ENCODE results near the gene HOXD3. TPM values are rescaled to one million over a fixed set of nuclear protein-coding genes. Genes with fewer than 3 reads are reported as not detected.

The HOXD3 gene
- polyA plus RNA-seq, 1 donor, result 3.9 TPM

DNA sequence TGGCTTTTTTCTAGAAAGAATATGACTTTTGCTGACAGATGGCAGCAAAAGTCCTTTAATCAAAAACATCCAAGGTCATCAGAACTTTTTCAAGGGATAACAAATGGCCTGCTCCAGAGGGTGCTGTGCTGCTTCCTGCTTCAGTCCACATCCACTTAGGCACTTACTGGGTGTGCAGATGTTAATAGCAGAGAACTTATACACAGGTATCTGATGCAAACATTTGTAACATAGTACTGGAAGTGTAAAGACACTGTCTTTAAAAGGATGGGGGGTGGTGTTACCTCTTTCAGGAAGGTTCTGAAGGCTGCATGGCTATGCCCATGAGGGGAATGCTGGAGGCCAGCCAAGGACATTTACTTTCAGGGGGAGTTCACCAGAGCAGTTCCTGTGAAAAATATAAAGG lies 22.1 kb upstream of the HOXD3 start:
- Histone ChIP-seq H3K27ac (ENCODE audit: low read length) (peak overlapping the region; percentile 56), H3K9me3 (ENCODE audit: control insufficient read depth, low read depth, low read length) (peaks cover 3% of the 10 kb centered on the region), H3K4me1 (ENCODE audit: control insufficient read depth, insufficient read depth, low read length) (peaks cover 2% of the 10 kb centered on the region), H3K36me3 (ENCODE audit: control insufficient read depth, insufficient read depth, low read length) (no peaks in the 10 kb centered on the region), H3K27me3 (ENCODE audit: control insufficient read depth, insufficient read depth, low read length) (peaks cover 95% of the 10 kb centered on the region), H3K4me3 (ENCODE audit: low read length) (no peak overlapping the region)
- DNase-seq, result no peak

DNA sequence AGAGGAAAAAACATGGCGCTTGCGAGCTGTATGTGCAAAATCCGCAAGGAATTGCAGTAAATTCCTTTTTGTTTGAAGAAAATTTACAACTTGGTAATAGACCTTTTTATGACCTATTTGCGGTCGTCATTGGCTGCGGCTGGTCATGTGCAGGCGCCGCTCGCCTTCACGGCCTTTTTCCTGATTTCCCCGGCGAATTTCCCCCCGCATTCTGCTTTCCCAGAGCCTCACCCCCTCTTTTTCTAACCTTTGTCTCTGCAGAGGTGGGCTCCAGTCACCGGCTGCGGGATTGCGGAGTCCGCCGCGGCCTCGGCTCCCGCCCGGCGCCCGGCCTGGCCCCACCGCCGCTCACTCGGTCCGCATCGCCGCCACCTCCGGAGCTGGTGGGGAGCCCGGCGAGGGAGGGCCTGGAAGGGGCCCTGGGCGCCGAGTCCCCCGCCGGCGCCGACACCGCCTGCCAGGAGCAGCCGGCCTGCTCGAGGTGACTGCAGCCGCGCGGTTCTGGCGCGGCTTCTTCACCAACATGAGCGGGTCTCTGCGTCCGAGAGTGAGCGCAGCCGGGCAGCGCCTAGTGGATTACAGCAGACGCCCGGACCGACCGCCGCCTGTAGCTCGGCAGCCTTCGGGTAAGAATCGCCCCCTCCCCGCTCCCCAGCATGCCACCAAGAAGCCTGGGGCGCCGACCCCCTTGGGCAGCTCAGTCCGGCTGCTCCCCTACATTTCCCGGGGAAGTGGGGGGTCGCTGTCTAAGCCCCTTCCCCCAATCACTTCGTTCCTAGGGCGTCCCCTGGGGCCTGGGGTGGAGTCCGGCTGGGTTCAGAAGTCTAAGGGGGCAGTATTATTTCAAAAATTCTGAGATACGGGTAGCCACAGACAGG lies 20.5 kb upstream of the HOXD3 start:
- Histone ChIP-seq H3K4me3 (ENCODE audit: low read length) (peak overlapping the region; percentile 55), H3K9me3 (ENCODE audit: control insufficient read depth, low read depth, low read length) (peaks cover 6% of the 10 kb centered on the region), H3K27ac (ENCODE audit: low read length) (peak overlapping the region; percentile 56), H3K36me3 (ENCODE audit: control insufficient read depth, insufficient read depth, low read length) (no peaks in the 10 kb centered on the region), H3K4me1 (ENCODE audit: control insufficient read depth, insufficient read depth, low read length) (peaks cover 5% of the 10 kb centered on the region), H3K27me3 (ENCODE audit: control insufficient read depth, insufficient read depth, low read length) (peaks cover 93% of the 10 kb centered on the region)
- WGBS (ENCODE audit: insufficient coverage, low lambda C conversion rate), result no CpG with 5 or more reads among the region's 71 CpGs
- DNase-seq, result peak in 1 of 2 donors; percentile 54

GRCh38 chr2:176137252-176137580 lies 19.9 kb upstream of the HOXD3 start:
- Histone ChIP-seq H3K4me3 (ENCODE audit: low read length) (peak overlapping the region; percentile 55), H3K27ac (ENCODE audit: low read length) (peak overlapping the region; percentile 55)
- WGBS (ENCODE audit: insufficient coverage, low lambda C conversion rate), result no CpG with 5 or more reads among the region's 2 CpGs

GRCh38 chr2:176137906-176138305 lies 19.2 kb upstream of the HOXD3 start:
- Histone ChIP-seq H3K27ac (ENCODE audit: low read length) (peak overlapping the region; percentile 55), H3K27me3 (ENCODE audit: control insufficient read depth, insufficient read depth, low read length) (peaks cover 84% of the 10 kb centered on the region), H3K36me3 (ENCODE audit: control insufficient read depth, insufficient read depth, low read length) (no peaks in the 10 kb centered on the region), H3K4me1 (ENCODE audit: control insufficient read depth, insufficient read depth, low read length) (peaks cover 3% of the 10 kb centered on the region), H3K9me3 (ENCODE audit: control insufficient read depth, low read depth, low read length) (peaks cover 6% of the 10 kb centered on the region), H3K4me3 (ENCODE audit: low read length) (peak overlapping the region; percentile 55)
- no peak for DNase-seq
- no CpG with 5 or more reads among the region's 8 CpGs for WGBS (ENCODE audit: insufficient coverage, low lambda C conversion rate)

More at GRCh38 chr2:176137252-176137580, 19.9 kb upstream of the HOXD3 start:
- peaks cover 6% of the 10 kb centered on the region for H3K9me3 ChIP-seq (ENCODE audit: control insufficient read depth, low read depth, low read length)
- DNase-seq, result no peak
- no peaks in the 10 kb centered on the region for H3K36me3 ChIP-seq (ENCODE audit: control insufficient read depth, insufficient read depth, low read length)
- H3K4me1 ChIP-seq (ENCODE audit: control insufficient read depth, insufficient read depth, low read length), result peaks cover 5% of the 10 kb centered on the region
- peaks cover 88% of the 10 kb centered on the region for H3K27me3 ChIP-seq (ENCODE audit: control insufficient read depth, insufficient read depth, low read length)

DNA sequence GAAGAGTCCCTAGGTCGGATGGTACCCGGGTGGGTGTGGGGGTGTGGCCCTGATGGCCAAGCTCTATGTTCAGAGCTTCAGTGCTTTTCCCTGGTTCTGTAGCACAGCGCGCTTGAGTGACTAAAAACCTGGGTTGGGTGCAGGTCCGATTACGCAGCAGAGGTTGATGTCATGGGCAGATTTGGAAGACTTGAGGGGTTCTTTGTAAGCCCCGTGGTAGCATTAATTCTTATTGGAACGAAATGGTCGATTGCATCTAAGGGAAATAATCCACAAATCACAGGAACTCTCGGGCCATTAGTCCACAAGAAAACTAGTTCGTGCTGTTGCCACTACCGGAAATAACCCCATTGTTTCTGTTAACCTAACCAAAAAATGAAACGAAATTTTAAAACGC lies 18.6 kb upstream of the HOXD3 start:
- 0% methylated on average over 1 of the region's 14 CpGs for WGBS (ENCODE audit: insufficient coverage, low lambda C conversion rate)
- H3K27ac ChIP-seq (ENCODE audit: low read length), result peak overlapping the region; percentile 55
- no peaks in the 10 kb centered on the region for H3K36me3 ChIP-seq (ENCODE audit: control insufficient read depth, insufficient read depth, low read length)
- H3K9me3 ChIP-seq (ENCODE audit: control insufficient read depth, low read depth, low read length), result peaks cover 6% of the 10 kb centered on the region
- DNase-seq, result no peak
- peak overlapping the region; percentile 14 for H3K4me3 ChIP-seq (ENCODE audit: low read length)
- peaks cover 84% of the 10 kb centered on the region for H3K27me3 ChIP-seq (ENCODE audit: control insufficient read depth, insufficient read depth, low read length)
- peaks cover 3% of the 10 kb centered on the region for H3K4me1 ChIP-seq (ENCODE audit: control insufficient read depth, insufficient read depth, low read length)

- H3K4me1 ChIP-seq (ENCODE audit: control insufficient read depth, insufficient read depth, low read length), result peaks cover 3% of the 10 kb centered on the region
- WGBS (ENCODE audit: insufficient coverage, low lambda C conversion rate), result no CpG with 5 or more reads among the region's 28 CpGs
- H3K9me3 ChIP-seq (ENCODE audit: control insufficient read depth, low read depth, low read length), result peaks cover 6% of the 10 kb centered on the region
- peak overlapping the region; percentile 55 for H3K27ac ChIP-seq (ENCODE audit: low read length)
- no peak overlapping the region for H3K4me3 ChIP-seq (ENCODE audit: low read length)
- DNase-seq, result no peak
- peaks cover 84% of the 10 kb centered on the region for H3K27me3 ChIP-seq (ENCODE audit: control insufficient read depth, insufficient read depth, low read length)
- H3K36me3 ChIP-seq (ENCODE audit: control insufficient read depth, insufficient read depth, low read length), result no peaks in the 10 kb centered on the region
These were observed 18.0 kb upstream of the HOXD3 start for GRCh38 chr2:176138923-176139660.

DNA sequence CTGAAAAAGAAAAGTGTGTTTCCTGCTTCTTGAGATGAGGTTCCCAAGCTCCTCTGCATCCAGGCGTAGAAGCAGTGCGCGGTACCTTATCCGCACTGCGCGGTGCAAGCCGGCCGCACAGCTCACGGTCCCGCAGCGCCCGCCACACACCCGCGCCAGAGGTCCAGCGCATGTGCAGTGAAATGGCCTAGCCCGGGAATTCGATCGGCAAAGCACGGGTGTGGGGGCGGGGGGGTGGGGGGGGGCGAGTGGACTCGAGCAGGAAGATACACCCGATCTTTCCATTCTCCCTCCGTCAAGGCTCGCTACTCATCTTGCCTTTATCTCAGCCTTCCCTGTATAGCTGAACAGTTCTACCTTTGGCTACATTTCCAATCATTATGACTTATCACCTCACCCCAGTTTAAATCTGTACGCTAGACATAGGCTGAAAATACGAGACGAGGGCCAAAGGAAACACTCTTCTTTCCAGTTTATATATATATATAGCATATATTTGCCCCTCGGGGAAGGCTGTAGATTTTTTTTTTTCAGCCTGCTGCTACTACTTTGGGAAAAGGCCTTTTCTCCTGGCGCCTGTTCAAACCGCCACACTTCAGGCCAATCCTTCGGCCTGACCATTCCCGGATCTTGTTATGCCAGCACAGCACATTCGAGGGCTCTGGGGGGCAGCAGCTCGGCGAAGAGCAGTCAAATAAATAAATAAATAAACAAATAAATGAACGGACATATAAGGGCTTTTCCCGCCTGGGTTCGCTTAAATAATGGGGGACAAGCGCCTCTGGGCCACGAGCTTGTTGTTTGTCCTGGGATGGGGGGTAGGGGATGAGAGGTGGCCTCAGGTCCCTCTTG lies 17.2 kb upstream of the HOXD3 start:
- H3K27ac ChIP-seq (ENCODE audit: low read length), result peak overlapping the region; percentile 28
- H3K9me3 ChIP-seq (ENCODE audit: control insufficient read depth, low read depth, low read length), result peaks cover 6% of the 10 kb centered on the region
- peak overlapping the region; percentile 49 for H3K4me3 ChIP-seq (ENCODE audit: low read length)
- no CpG with 5 or more reads among the region's 41 CpGs for WGBS (ENCODE audit: insufficient coverage, low lambda C conversion rate)
- peaks cover 77% of the 10 kb centered on the region for H3K27me3 ChIP-seq (ENCODE audit: control insufficient read depth, insufficient read depth, low read length)
- peaks cover 3% of the 10 kb centered on the region for H3K4me1 ChIP-seq (ENCODE audit: control insufficient read depth, insufficient read depth, low read length)
- DNase-seq, result no peak
- no peaks in the 10 kb centered on the region for H3K36me3 ChIP-seq (ENCODE audit: control insufficient read depth, insufficient read depth, low read length)

DNA sequence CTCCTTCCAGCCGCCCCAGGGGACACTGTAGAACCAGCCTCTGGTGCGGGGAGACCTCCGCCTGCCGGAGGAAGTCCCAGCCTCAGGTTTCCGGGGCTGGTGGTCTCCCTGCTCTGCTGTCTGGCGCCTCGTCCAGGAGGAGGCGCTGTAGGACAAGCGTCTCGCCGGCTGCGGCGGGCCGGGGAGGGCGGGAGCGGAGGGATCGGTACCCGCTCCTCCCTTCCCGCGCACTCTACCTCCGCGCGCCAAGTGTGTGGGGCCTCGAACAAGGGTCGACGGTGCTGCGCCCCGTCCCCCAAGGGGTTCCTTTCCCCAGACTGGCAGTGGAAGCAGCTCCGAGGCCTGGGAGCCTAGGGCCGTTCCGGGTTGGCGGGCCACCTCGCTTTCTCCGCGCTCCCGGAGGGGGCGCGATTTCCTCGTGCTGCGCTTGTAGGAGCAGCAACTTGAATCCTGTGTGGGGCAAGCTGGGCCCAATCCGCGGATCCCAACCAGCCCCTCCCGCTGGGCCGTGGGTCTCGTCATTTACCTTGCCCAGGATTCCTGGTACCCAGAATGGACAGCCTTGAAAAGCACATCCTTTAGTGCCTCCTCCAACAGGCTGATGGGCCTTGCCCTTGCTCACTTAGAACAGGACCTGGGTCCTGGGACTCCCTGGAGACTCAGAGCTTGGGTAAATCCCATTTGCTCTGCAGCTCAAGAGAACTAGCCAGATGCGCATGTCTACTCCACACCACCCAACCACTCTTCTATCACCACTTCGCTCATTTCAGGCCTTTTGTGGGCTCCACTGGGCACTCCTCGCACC lies 16.4 kb upstream of the HOXD3 start:
- Histone ChIP-seq H3K4me3 (ENCODE audit: low read length) (peak overlapping the region; percentile 49), H3K27ac (ENCODE audit: low read length) (peak overlapping the region; percentile 28), H3K27me3 (ENCODE audit: control insufficient read depth, insufficient read depth, low read length) (peaks cover 77% of the 10 kb centered on the region), H3K36me3 (ENCODE audit: control insufficient read depth, insufficient read depth, low read length) (no peaks in the 10 kb centered on the region), H3K4me1 (ENCODE audit: control insufficient read depth, insufficient read depth, low read length) (peaks cover 6% of the 10 kb centered on the region), H3K9me3 (ENCODE audit: control insufficient read depth, low read depth, low read length) (peaks cover 6% of the 10 kb centered on the region)
- no CpG with 5 or more reads among the region's 48 CpGs for WGBS (ENCODE audit: insufficient coverage, low lambda C conversion rate)
- peak; percentile 70 to 73 for DNase-seq

DNA sequence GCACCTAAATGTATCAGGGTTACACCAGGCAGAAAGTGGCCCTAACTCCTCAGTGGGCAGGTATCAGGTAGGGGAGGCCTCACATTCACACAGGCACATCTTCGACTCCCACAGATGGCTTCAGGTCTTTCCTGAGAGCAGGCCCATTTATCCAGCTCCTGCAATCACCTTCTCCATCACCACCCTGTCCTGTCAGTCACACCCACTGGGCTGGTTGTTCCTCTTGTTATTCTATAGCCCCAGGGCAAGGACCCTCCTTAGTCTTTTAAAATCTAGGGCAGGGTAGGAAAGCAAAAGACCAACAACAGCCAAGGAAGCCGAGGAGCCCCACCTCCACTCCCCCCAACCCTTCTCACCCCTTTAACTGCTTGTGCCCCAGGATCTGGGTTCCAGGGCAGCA lies 14.8 kb upstream of the HOXD3 start:
- no peak overlapping the region for H3K4me3 ChIP-seq (ENCODE audit: low read length)

More for the DNA sequence above, 14.8 kb upstream of the HOXD3 start:
- Histone ChIP-seq H3K4me1 (ENCODE audit: control insufficient read depth, insufficient read depth, low read length) (peaks cover 6% of the 10 kb centered on the region), H3K27me3 (ENCODE audit: control insufficient read depth, insufficient read depth, low read length) (peaks cover 76% of the 10 kb centered on the region), H3K27ac (ENCODE audit: low read length) (no peak overlapping the region), H3K9me3 (ENCODE audit: control insufficient read depth, low read depth, low read length) (peaks cover 3% of the 10 kb centered on the region), H3K36me3 (ENCODE audit: control insufficient read depth, insufficient read depth, low read length) (no peaks in the 10 kb centered on the region)
- no peak for DNase-seq
- no CpG with 5 or more reads among the region's 2 CpGs for WGBS (ENCODE audit: insufficient coverage, low lambda C conversion rate)

Data from large intestine (tissue), 3 donors.